Superior temporal gyrus (tissue), 1 donor: Measurements from ENCODE around the gene PTGS1.
"Not testable (repeated sequence)": the region's sequence is repeated elsewhere in the genome, so short reads cannot be mapped to it uniquely, and the experiment has no call there.

Source experiments
- DNase-seq: peaks from one replicate; pipeline ENCODE4 v3.0.0-alpha.2; 2016; ENCODE audit errors: extremely low spot score

The PTGS1 gene

GRCh38 chr9:122347348-122348287, 23.2 kb upstream of the PTGS1 start:
- no peak for DNase-seq

- no peak for DNase-seq
Measured at GRCh38 chr9:122348288-122348777, 22.5 kb upstream of the PTGS1 start.

GRCh38 chr9:122348791-122349190, 22.0 kb upstream of the PTGS1 start:
- DNase-seq, result no peak

DNA sequence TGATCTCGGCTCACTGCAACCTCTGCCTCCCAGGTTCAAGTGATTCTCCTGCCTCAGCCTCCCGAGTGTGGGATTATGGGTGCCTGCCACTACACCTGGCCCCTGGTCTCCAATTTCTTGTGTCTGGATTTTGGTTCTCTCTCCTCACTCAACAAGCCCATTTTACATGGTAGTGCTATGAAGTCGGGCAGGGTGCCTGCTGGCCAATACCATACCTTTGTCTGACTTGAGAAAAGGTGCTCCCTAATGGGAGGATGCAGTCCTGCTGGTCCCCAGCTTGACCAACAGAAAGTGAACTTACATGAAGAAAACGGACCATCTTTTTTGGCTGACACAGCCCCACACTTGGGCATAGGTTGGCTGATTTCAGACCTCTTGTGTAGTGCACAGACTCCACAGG, 21.6 kb upstream of the PTGS1 start:
- DNase-seq, result no peak

DNA sequence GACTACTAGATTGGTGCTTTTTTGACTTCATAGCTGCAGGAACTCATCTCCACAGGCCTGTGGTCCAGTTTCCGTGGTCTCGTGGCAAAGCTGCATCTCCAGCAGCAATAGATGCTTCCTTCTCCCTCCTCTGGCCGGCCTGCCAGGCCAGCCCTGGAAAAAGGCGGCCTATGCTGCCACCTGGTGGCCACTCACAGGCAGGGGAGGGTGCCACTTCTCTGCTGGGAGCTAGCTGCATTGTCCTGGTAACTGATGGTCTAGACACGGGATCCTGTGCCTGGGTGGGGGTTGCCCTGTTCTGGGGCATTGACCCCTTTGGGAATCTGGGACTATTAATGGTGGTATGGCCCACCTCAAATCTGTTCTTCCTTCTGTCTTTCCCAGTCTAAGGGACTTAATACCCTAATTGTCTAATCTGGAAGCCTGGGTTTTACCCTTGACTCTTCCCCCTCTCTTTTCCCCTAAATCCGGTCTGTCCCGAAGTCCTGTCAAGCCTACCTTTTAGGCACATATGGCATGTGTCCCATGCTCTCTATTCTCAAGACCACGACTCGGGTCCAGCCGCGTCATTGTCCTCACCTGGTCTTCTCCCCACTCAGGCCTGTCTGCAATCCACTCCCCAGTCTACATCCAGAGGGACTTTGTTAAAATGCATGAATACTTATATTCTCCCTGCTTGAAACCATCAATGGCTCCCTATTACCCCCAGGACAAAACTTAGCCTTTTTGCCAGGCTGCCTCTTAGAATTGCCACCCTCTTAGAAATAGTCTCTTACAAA, 20.1 kb upstream of the PTGS1 start:
- DNase-seq, result peak; percentile 95

DNA sequence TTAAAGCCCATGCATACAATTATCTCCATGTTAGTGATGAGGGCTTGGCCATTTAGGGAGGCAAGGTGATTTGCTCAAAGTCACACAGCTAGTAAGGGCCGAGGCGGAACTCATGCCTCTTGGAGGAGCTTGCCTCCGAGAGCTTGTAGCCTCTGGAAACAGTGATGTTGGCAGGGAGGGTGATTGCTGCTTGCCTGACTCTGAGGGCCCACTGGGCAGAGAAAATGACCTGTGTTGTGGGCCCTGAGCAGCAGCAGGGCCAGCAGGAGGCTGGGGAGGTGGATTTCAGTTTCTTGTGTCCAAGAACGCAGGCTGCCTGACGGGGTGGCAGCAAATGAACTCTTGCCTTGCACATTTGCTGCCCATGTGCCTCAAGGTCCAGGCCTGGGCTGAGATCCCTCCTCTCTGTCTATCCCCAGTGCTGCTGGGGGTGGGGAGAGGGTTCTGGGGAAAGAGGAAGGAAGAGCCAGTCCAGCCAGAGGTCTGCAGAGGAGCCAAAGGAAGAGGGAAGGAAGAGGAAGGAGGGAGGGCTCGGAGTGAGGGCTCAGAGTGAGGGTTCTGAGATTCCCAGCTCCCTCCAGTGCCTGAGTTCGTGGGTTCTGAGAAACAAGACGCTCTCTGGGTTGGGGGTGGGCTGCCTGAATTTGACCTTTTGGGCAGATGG, 16.2 kb upstream of the PTGS1 start:
- no peak for DNase-seq

- no peak for DNase-seq
Measured at GRCh38 chr9:122355336-122355875, 15.4 kb upstream of the PTGS1 start.

DNA sequence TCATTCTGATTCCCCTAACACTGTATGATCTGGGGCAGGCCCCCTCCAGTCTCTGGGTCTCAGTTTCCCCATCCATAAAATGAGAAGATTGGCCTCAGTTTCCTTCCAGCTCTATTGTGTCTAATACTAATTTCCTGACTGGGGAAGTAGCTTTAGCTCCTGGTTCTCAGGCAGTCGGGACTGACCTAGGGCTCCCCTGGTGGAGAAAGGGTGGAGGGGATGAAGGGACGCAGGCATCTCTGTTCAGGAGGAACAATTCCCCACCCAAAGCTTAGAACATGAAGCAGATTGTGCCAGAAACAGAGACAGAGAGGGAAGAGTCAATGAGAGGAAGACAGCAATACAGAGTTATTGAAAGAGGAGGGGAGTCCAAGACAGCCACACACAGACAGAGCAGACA, 14.2 kb upstream of the PTGS1 start:
- no peak for DNase-seq

DNA sequence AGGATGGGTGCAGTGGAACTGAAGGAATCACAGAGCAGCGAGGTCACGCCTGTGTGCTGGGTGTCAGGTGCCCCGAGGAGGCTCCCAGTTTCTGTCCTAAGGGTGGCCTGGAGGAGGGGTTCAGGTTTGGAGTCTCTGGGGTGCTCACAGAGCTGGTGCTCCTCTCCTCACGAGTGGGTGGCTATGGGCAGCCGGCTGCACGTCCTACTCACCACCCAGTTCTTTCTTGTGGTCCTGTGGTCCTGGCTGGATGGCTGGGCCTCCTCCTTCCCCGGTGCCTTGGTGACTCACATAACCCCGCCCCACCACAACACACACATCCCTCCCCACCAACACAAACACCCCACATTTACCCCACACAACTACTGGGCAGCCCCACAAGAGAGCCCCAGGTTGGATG, 9.9 kb upstream of the PTGS1 start:
- no peak for DNase-seq

GRCh38 chr9:122363131-122363530, 7.7 kb upstream of the PTGS1 start:
- not testable (repeated sequence) for DNase-seq

DNA sequence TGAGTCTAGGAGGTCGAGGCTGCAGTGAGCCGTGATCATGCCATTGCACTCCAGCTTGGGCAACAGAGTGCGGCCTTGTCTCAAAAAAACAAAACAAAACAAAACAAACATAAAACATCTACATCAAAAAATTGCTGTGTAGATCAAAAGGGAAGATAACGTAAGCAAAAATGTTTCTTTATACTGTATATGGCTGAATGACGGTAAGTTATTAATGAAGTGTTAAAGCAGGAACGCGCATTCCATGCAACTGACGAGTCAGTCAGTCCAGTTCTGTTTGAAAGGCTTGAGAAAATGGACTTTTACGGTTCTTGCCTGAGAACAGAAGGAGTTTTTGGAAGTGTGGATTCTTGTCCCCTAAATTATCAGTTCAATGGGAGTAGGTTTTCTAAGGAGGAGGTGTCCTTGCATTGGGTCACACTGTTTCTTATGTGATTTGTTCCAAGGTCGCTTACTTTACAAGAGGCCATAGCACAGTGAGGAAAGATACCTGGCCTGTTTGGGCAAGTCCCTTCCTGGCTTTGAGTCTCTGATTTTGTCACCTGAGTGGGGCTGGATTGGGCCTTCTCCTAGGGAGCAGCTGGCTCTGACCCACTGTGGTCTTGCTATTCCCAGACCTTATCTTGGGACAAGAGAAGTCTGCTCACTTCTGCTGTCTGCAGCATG, 6.6 kb upstream of the PTGS1 start:
- DNase-seq, result no peak

DNA sequence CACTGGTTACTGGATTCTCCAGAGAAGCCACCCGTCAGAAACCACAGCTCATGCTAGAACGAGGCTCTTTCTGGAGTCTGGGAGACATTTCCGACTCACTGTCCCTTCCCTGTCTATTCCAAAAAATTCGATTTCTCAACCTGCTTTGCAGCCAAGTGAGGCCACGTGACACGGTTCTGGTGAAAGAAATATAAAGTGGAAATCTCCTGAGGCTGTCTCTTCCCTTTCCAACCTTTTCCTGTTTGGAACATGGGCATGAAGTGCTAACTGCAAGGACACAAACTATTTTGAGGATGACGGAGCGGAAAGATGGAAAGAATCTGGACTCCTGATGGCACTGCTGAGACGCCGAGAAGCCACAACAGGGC, 6.1 kb upstream of the PTGS1 start:
- no peak for DNase-seq

GRCh38 chr9:122366074-122366660, 4.7 kb upstream of the PTGS1 start:
- DNase-seq, result no peak

GRCh38 chr9:122367065-122367464, 3.8 kb upstream of the PTGS1 start:
- DNase-seq, result no peak

DNA sequence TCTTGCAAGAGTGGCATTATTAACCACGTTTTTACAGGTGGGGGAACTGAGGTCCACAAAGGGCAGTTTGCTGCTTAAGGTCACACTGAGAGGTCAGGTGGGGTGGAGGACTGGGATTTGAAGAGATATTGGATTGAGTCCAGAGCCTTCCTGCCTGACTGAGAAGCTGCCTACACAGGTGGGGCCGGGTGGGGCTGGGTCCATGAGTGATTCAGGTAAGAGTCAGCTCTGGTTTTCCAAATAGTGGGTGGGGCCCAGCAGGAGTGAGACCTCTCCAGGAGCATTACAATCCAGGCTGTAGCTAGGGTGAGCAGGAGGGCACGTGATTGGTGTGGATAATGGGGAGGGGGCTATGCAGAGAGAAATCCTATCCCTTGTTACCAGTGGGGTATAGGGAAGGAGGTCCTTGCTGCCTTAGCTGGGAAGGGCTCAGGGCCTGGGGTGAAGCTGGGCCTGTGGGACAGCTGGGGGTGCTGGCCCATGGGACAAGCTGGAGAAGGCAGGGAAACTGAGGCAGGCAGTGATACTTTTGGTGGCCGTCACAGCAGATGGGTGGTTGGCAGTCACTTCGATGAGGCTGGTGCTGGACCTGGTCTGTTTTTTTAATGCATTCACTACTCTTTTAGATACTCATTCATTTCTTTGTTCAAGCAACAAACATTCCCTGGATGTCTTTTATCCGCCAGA, 2.9 kb upstream of the PTGS1 start:
- DNase-seq, result no peak

DNA sequence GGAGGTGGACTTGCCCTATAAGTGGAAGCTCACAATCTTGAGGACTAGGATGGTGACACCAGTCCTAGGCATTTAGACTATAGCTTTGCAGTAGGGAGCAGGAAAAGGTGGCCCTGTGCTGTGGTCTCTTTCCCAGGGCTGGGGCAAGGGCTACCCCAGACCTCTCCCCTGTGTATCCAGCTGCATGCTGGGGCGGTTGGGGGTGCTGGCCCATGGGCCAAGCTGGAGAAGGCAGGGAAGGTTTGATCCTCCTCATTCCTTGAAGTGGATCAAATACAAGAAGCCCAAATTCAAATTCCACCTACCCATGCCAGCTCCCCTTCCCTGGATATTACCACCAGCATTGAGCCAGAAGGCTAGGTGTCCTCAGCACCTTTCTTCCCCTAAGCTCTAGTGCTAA, 2.2 kb upstream of the PTGS1 start:
- no peak for DNase-seq

DNA sequence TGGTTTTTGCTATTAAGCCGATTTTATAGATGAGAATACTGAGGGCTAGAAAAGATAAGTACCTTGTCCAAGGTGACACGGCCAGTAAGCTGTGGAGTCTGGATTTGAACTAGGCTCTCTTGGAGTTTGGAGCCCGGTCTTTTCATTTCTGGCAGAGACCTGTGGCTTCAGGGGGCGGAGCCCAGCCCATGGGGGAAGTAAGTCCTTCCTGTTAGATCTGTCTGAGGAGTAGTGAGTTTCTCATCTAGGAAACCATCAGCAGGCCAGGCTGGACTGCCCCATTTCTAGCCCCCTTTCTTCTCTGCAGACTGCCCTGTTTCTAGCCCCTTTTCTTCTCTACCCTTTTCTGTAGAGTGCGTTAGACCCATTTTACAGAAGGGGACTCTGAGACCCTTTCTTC, 521 bp upstream of the PTGS1 start:
- no peak for DNase-seq

DNA sequence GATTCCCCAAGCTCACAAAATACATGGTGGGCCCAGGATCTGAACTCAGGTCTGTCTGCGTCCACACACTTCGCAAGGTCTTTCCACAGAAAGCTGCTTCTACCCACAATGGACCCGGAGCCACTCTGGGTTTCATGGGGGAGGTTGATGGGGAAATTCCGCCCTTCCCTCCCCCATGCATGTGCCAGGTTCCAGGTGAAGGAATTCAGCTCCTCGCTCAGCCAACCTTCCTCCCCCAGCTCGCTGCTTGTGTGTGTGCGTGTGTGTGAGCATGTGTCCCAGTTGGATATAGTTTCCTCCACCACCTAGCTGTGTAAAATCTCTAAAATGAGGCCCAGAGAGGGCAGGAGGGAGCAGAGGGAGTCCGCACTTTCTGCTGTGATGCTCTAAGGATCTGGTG, 1.0 kb downstream of the PTGS1 start:
- no peak for DNase-seq

DNA sequence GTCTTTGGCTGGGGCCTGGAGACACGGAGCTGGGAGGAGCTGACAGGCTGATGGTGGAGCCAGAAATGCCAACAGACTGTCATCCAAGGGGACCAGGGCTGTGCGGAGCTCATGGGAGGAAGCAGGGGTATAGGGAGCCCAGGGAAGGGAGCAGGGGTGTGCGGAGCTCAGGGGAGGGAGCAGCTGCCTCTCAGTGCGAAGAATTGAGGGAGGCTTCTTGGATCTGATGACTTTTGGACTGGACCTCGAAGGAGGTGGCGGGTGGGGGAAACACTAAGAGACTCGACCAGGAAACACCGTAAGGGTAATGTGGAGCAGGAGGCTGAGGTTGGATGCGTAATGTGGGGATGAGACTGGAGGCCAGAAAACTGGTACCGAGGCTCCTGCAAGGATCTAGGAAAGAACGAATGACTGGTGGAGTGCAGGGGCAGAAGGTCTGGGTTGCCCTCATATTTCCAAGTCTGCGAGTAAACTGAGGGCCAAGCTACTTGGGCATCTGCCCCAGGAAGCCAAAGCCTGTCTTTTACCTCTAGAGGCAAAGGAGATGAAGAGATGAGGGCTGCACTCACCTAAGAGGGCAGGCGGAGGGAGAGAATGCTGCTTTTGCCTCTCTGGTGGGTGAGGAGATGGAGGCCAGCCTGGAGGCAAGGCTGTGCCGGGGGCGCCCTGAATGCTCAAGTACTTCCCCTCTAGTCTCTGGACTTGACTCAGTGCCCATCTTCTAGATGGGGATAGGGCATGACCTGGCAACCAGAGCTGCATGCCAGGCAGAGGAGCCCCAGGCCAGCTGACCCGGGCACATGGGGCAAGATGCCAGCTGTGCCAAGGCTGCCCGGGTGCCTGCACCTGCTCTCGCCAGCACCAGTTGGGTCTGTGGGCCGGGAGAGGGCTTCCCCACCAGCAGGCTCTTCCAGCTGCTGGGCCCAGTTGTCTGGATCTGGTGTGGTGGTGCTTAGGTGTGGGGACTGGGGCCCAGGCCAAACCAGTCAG, 2.3 kb downstream of the PTGS1 start:
- no peak for DNase-seq
